LNCaP clone FGC (cell line): ENCODE results near the gene RNF225.
"Not testable (repeated sequence)": the region's sequence is repeated elsewhere in the genome, so short reads cannot be mapped to it uniquely, and the experiment has no call there.

Source experiments
- DNase-seq: peaks from one replicate; pipeline ENCODE4 v3.0.0-alpha.2; 2011; ENCODE audit warnings: low read depth
- H3K4me3 ChIP-seq: 2 replicates; pipeline ENCODE4 v1.5.1; 2011; ENCODE audit warnings: mild to moderate bottlenecking, low read depth, low read length, control low read depth
- TF ChIP-seq, protein P1 (sequence below): IDR thresholded peaks from 2 replicates; pipeline ENCODE4 v1.5.1; 2012; ENCODE audit warnings: mild to moderate bottlenecking; ENCODE audit not compliant: control insufficient read depth, insufficient read depth; ENCODE audit errors: extremely low read depth

Gene RNF225

DNA sequence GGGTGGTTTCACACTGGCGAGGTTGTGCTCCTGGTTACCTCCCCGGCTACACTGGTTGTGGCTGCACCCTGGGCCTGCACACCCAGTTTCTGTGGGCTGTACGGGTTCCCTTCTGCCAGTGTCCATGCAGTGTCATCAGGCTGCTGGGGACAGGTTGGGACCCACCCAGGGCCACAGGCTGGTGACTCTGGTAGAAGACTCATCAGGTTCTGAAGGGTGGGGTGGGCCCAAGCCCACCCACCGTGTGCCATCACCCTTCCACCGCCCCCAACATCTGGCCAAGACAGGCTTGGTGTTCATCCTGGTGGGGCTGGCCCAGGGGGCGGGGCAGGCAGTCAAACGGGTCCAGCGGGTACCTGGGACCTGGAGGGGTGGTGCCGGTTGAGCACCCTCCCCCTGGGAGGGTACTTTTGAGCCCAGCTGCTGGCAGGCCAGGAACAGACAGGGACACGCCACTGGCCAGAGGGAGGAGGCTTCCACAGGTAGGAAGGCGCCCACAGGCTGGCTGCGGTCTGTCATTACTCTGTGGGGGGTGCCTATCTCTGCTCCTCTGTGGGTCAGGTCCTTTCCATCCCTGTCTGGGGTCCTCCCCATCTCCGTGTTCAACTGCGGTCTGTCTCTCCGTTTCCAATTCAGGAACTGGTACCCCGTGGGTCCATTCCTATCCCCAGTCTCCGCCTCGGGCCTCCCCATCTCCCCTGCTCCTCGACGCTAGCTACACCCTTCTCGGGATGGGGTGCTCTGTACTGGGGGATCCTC lies at the start of gene RNF225:
Gene RNF225 (plus strand): TSS at position 437 of the 759 bp plus-strand sequence. CDS start 434 bp downstream, outside the sequence.
- peak; percentile 77 for DNase-seq
- H3K4me3 ChIP-seq, result peak within 1 kb of the TSS; percentile 56
- TF ChIP-seq, protein P1, sequence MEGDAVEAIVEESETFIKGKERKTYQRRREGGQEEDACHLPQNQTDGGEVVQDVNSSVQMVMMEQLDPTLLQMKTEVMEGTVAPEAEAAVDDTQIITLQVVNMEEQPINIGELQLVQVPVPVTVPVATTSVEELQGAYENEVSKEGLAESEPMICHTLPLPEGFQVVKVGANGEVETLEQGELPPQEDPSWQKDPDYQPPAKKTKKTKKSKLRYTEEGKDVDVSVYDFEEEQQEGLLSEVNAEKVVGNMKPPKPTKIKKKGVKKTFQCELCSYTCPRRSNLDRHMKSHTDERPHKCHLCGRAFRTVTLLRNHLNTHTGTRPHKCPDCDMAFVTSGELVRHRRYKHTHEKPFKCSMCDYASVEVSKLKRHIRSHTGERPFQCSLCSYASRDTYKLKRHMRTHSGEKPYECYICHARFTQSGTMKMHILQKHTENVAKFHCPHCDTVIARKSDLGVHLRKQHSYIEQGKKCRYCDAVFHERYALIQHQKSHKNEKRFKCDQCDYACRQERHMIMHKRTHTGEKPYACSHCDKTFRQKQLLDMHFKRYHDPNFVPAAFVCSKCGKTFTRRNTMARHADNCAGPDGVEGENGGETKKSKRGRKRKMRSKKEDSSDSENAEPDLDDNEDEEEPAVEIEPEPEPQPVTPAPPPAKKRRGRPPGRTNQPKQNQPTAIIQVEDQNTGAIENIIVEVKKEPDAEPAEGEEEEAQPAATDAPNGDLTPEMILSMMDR, result no peak

DNA sequence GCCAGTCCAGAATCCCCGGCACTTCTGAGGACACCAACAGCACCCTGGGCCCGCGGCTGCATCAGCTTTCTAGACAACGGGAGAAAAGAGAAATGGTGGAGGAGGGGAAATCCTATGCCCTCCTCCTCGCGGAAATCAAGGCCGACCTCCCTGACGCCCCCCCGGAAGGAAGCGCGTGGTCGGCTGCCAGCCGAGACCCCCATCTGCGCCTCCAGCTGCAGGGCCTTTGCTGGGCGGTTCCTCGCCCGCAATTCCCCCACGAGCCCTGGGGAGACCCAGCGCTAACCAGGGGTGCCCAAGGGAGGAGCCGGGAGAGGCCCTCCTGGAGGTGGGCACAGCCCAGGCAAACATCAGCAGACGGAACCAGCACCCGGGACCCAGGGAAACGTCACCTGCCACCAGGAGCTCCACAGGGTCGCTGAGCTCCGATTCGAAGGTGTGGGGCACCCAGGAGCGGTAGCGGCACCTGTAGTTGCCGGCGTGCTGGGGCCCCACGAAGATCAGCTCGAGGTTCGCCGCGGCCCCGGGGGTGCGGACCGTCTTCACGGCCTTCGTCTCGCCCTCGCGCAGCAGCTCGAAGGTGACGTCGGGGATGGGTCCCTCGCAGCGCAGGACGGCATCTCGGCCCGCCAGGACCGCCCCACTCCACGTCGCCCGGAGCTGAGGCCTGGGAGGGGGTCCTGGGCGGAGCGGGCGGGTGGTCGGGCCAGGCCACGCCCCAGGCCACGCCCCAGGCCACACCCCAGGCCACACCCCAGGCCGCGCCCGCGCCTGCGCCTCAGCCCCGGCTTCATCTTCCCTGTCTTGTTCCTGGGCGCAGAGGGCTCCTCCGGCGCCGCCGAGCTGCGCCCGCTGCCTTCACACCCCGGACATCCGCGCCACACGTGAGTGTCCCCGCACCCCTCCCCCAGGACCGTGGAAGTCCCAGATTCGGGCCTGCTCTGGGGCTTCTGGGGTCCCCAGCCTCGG lies 48.2 kb upstream of the RNF225 start:
- TF ChIP-seq, protein P1, result no peak
- peak; percentile 6 for DNase-seq
- H3K4me3 ChIP-seq, result peak overlapping the region; percentile 72

DNA sequence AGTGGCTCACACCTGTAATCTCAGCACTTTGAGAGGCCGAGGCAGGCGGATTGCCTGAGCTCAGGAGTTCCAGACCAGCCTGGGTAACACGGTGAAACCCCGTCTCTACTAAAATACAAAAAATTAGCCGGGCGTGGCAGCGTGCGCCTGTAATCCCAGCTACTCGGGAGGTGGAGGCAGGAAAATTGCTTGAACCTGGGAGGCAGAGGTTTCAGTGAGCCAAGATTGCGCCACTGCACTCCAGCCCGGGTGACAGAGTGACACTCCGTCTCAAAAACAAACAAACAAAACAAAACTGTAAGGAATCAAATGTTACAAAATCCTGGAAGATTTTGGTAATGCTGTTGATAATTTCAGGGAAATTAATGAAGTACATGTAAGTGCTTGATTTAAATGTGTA lies 47.4 kb upstream of the RNF225 start:
- not testable (repeated sequence) for DNase-seq

DNA sequence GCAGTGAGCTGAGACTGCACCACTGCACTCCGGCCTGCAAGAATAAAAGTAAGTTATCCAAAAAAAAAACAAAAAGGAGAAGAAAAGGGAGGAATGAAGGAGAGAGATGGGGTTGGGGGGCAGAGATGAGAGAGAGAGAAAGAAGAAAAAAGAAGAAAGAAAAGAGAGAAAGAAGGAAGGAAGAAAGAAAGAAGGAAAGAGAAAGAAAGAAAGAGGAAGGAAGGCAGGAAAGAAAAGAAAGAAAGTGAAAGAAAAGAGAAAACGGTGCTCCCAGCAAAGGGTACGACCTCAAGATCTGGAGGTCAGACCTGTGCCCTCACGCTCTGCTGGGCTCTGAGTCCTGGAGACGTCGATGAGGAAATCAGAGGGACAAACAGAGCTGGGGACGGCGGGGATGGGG lies 45.9 kb upstream of the RNF225 start:
- TF ChIP-seq, protein P1, result no peak
- DNase-seq, result no peak
- no peak overlapping the region for H3K4me3 ChIP-seq

More for the DNA sequence above, 47.4 kb upstream of the RNF225 start:
- H3K4me3 ChIP-seq, result peak overlapping the region; percentile 72

- no peak overlapping the region for H3K4me3 ChIP-seq
- no peak for DNase-seq
- TF ChIP-seq, protein P1, result no peak
Observed at GRCh38 chr19:58350001-58350861, 45.2 kb upstream of the RNF225 start.

DNA sequence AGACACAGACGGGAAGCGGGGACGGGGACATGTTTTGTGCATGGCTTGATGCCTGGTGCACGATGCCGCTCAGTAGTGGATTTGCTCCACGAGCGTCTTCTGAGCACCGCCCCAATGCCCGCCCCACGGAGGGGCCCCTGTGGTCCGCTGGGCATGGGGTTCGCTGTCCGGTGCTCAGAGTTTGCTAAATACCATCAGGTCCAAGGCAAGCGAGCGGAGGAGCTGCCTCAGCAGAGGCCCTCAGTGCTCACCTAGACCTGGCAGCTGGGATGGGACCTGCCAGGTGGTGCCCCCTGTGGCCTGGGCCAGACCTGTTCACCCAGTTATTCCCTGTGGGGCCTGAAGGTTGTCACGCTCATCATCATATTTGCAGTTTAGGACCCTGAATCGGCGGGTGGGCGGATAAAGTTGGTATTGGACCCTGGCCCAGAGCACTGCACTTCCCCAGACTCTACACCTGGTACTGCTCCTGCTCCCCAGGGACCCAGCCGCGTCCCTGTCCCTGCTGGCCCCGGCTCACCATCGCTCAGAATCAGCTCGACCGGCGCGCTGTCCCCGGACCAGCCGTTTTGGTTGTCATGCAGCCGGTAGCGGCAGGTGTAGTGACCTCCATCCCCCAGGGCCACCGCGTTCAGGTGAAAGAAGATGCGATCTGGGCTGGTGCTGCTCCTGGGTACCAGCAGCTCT lies 44.4 kb upstream of the RNF225 start:
- no peak for DNase-seq
- TF ChIP-seq, protein P1, result no peak
- H3K4me3 ChIP-seq, result no peak overlapping the region
